Choroid plexus epithelial cell (primary cell): ENCODE data around the gene TMEM235.

ENCODE experiments used
- DNase-seq: peaks from one replicate; pipeline ENCODE4 v3.0.0-alpha.2; 2010; ENCODE audit warnings: low read depth
- H3K4me3 ChIP-seq: 2 replicates; pipeline ENCODE4 v1.5.1; 2011; ENCODE audit warnings: low read depth, mild to moderate bottlenecking, control low read depth, low read length, moderate library complexity
- CTCF ChIP-seq: conservative IDR thresholded peaks from 2 replicates; pipeline ENCODE4 v1.5.1; 2011; ENCODE audit warnings: low read depth, mild to moderate bottlenecking, control low read depth, inconsistent platforms, low read length, moderate library complexity

TMEM235 gene

GRCh38 chr17:78289004-78289403 lies 57.6 kb downstream of the TMEM235 start:
- TF ChIP-seq CTCF: no peak
- DNase-seq: no peak
- H3K4me3 ChIP-seq: no peak overlapping the region

GRCh38 chr17:78289802-78290363 lies 58.5 kb downstream of the TMEM235 start:
- H3K4me3 ChIP-seq: no peak overlapping the region
- DNase-seq: peak; percentile 97
- peak; percentile 92 for TF ChIP-seq CTCF
